Subcutaneous adipose tissue (tissue), 4 donors: ENCODE results near the gene C10orf62. TPM values are rescaled to one million over a fixed set of nuclear protein-coding genes. Genes with fewer than 3 reads are reported as not detected.

Experiments used
- total RNA-seq, 4 donors: library from RNA; depleted of rRNA; stranded (reverse); fragments of >200 nt; gene quantifications; one replicate each; pipeline ENCODE4 v1.1.0, GENCODE V29; 2016
- TF ChIP-seq, protein P1 (sequence below): fragments of 450-650 bp; IDR thresholded peaks from one replicate; pipeline ENCODE4 v1.5.1; 2016; ENCODE audit warnings: low read depth, mild to moderate bottlenecking, control low read depth, antibody characterized with exemption, moderate library complexity

C10orf62 gene
- total RNA-seq, 4 donors from 2014 or later = 0.44 to 0.94 TPM; not detected in 2

DNA sequence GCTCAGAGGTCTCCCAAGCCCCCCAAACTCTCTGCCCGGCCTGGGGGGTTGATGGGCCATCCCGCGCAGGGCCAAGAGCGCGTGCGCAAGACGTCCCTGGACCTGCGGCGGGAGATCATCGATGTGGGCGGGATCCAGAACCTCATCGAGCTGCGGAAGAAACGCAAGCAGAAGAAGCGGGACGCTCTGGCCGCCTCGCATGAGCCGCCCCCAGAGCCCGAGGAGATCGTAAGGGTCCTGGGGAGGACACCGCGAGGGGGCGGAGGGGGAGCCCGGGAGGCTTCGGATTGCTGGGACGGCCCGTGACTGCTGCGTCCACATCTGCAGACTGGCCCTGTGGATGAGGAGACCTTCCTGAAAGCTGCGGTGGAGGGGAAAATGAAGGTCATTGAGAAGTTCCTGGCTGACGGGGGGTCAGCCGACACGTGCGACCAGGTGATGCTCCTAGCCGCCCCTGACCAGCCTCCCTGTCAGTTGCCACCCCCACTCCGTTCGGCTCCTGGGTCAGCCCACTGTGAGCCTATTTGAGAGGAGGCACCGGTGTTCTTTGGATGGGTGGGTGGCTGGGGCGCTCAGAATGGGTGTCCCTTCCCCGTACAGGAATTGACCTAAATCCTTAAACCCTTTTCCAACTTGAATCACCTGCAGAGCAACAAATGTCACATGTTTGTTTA lies 11.2 kb upstream of the C10orf62 start:
- TF ChIP-seq, protein P1, sequence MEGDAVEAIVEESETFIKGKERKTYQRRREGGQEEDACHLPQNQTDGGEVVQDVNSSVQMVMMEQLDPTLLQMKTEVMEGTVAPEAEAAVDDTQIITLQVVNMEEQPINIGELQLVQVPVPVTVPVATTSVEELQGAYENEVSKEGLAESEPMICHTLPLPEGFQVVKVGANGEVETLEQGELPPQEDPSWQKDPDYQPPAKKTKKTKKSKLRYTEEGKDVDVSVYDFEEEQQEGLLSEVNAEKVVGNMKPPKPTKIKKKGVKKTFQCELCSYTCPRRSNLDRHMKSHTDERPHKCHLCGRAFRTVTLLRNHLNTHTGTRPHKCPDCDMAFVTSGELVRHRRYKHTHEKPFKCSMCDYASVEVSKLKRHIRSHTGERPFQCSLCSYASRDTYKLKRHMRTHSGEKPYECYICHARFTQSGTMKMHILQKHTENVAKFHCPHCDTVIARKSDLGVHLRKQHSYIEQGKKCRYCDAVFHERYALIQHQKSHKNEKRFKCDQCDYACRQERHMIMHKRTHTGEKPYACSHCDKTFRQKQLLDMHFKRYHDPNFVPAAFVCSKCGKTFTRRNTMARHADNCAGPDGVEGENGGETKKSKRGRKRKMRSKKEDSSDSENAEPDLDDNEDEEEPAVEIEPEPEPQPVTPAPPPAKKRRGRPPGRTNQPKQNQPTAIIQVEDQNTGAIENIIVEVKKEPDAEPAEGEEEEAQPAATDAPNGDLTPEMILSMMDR = no peak

DNA sequence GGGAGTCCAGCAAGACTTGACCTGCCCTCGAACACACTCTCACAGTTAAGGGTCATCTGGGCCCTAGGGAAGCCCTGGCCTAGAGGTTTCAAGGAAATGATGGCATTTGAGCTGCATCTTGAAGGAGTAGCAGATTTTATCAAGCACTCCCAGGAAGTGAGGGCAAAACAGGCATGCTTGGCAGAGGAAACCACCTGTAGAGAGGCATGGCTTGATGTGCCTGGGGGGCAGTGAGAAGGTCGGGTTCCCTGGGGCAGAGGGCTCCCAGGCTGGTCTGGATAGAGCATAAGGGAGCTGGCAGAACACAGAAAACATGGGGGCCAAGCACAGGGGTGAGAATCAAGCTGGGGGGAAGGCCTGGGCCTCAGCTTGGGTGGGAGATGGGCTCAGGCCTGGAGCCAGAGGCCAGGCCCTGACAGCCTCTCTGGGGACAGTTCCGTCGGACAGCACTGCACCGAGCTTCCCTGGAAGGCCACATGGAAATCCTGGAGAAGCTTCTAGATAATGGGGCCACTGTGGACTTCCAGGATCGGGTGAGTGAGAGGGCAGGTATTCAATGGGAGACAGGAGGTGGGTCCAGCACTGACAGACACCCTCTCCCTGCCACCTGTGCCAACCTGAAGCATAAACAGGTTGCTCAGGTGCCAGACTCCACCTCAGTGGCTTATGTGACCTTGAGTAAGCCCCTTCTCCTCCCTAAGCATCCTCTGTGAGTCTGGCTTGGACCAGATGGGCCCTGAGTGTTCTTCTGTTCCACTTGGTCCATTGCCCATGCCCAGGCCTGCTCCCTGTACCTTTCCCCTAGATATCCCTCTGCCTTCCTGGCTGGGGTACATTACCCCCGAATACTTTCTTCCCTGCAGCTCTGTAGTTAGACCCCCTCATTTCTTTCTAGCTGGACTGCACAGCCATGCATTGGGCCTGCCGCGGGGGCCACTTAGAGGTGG lies 8.8 kb upstream of the C10orf62 start:
- TF ChIP-seq, protein P1 = no peak

DNA sequence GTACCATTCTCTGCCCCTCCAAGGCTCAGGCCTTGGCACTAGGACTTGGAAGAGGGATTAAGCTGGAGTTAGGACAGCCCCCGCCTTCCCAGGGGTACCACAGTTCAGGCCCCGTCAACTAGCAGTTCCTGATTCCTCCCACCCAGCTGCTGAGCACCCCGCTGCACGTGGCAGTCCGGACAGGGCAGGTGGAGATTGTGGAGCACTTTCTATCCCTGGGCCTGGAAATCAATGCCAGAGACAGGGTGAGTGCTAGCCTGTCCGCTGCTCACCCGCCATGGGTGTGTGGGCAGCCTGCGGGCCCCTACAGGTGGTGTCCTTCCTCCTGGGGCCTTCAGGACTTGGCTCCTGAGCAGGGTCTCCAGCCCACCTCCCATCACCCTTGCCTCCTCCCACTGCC lies 7.4 kb upstream of the C10orf62 start:
- TF ChIP-seq, protein P1 = no peak

DNA sequence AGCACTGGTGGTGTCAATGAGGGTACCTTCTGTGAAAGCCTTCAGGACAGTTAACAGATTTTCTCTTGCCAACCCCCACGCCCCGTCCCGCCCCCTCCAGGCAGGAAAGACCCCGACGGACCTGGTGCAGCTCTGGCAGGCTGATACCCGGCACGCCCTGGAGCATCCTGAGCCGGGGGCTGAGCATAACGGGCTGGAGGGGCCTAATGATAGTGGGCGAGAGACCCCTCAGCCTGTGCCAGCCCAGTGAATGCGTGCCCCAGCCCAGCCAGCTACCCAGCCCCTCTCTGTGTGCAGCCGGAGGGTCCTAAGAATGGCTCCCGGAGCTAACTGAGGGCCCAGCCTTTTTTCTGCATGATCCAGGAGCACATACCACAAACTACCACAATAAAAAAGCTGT lies 6.0 kb upstream of the C10orf62 start:
- TF ChIP-seq, protein P1 = no peak

DNA sequence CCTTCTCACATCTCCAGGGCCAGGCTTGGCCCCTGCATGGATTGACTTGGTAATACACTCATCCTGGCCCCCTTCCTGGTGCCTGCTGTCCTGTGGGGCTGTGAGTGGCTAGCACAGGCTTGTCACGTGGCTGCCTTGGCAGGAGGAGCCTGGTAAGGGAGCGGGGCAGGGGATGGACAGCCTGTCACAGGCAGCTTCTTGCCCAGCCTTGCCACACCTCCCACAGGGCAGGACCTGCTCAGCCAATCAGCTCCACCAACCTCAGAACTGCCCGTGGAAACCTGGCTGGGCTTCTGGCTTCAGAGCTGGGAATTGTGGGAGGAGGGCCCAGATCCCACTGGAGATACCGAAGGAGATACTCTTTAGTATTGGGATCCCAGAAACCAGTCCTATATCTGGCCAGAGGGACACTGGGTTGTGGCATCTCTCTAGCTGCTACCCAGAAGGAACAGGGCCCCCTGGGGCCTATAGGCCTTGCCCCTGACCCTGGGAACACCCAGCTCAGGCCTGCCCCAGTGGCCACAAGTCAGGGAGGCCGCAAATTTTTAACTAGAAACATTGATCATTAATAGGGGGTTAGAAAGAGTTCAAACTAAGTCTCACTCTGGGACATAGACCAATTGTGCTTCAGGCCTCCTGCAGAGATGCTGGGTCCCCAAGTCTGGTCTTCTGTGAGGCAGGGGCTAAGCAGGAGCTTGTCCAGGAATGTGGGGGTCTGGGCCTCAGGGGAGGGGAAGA lies 5.3 kb upstream of the C10orf62 start, which contains the start of gene HOGA1:
Gene HOGA1 (plus strand): TSS at position 330 of the 738 bp plus-strand sequence. CDS start 315 bp downstream, at position 645.
- TF ChIP-seq, protein P1 = no peak

DNA sequence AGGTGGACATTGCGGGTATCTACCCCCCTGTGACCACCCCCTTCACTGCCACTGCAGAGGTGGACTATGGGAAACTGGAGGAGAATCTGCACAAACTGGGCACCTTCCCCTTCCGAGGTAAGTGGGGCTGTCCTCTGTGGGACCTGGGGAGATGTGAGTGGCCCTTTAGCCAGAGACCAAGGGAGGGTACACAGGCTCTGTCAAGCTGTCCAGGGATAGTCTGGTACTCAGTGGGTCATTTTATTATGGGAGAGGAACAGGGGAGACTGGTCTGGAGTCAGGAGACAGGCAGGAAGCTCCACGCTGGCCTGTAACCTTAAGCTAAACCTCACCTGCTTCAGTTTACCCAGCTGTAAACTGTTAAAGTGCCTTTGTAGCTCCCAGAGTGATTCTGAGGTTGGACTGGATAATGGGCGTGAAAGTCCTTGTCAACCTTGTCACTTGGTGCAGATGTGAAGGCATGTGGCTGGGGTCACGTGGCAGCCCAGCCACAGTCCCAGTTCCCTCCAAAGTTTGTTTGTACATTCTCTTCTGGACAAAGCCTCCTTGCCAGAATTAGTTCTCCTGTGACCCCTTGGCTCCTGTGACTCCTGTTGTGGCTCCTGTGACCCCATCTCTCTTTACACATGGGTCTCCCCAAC lies 4.6 kb upstream of the C10orf62 start:
- TF ChIP-seq, protein P1 = no peak
